GM10248 (cell line): Measurements from ENCODE around the gene NASP.

Experiments used
- CTCF ChIA-PET: fragments of 300-600 bp; sonication (Branson Sonifier 250); formaldehyde crosslinking; extraction: SDS; loops from one replicate; lab custom pipeline; 2021; ENCODE audit warnings: antibody characterized with exemption; lab: Yijun Ruan, JAX
- POLR2A ChIA-PET: fragments of 350-650 bp; sonication (Branson Sonifier 250); formaldehyde crosslinking; extraction: SDS; loops from one replicate; lab custom pipeline; 2020; ENCODE audit warnings: antibody characterized with exemption; lab: Yijun Ruan, JAX
- DNase-seq: peaks from one replicate; pipeline ENCODE4 v3.0.0; 2012; ENCODE audit errors: extremely low spot score
- TF ChIP-seq, protein P1 (sequence below): IDR thresholded peaks from 2 replicates; pipeline ENCODE4 v1.5.1; 2012; ENCODE audit warnings: mild to moderate bottlenecking, low read depth; ENCODE audit errors: extremely low read depth, missing control alignments, control extremely low read depth

Gene NASP

DNA sequence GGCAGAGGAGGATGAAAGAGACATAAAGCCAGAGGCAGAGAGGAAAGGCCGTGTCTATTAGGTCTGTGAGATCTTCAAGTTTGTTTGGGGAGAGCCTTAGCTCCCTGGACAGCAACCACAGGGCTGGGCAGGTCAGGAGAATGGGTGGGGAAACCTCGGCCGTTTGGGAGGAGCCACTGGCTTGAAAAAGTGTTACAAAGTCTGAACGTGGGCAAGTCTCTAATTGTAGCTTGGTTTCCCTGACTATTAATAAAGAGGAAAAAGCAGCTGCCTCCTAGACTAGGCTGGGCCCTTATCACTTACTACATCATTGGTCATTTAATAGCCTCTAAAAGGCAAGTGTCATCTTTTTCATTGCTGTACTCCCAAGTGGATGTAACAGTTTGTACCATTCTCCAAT is 40.1 kb downstream of the NASP start, which contains the start of gene CCDC17:
CCDC17 (minus strand) TSS at position 83 of the 400 bp plus-strand sequence. CDS start 145 bp downstream, outside the sequence.
- DNase-seq, result no peak
- POLR2A ChIA-PET, result interaction anchor here (0.8 kb wide), 1 partner anchor 41 kb away, joined by 3 read pairs; no protein-coding TSS in a partner anchor
- CTCF ChIA-PET, result interaction anchor here (1.3 to 2.1 kb wide), 2 partner anchors 11 to 112 kb away, joined by 3 to 8 read pairs; no protein-coding TSS in a partner anchor
- TF ChIP-seq, protein P1, sequence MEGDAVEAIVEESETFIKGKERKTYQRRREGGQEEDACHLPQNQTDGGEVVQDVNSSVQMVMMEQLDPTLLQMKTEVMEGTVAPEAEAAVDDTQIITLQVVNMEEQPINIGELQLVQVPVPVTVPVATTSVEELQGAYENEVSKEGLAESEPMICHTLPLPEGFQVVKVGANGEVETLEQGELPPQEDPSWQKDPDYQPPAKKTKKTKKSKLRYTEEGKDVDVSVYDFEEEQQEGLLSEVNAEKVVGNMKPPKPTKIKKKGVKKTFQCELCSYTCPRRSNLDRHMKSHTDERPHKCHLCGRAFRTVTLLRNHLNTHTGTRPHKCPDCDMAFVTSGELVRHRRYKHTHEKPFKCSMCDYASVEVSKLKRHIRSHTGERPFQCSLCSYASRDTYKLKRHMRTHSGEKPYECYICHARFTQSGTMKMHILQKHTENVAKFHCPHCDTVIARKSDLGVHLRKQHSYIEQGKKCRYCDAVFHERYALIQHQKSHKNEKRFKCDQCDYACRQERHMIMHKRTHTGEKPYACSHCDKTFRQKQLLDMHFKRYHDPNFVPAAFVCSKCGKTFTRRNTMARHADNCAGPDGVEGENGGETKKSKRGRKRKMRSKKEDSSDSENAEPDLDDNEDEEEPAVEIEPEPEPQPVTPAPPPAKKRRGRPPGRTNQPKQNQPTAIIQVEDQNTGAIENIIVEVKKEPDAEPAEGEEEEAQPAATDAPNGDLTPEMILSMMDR, result no peak

DNA sequence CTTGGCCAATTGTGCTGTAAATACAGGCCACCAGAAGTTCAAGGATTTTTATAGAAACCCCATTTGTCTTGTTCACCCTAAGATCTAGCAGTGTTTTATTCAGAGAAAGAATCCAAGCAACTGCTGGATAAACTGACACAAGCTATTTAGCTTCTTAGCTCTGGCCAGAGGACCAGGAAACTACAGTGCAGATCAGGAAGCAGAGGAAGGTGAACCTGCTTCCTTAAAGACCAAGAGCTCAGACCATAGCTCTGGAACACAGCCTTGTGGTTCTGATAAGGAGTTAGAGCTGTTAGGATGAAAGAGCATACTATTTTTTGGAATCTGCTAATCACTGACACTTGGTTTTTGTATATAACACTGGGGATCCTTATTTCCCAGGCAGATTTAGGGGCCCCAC is 45.2 kb downstream of the NASP start:
- TF ChIP-seq, protein P1, result no peak
- no peak for DNase-seq
- ChIA-PET POLR2A (no interaction called here), CTCF (interaction anchor here (1.3 kb wide), 1 partner anchor 17 kb away, joined by 4 read pairs; no protein-coding TSS in a partner anchor)

DNA sequence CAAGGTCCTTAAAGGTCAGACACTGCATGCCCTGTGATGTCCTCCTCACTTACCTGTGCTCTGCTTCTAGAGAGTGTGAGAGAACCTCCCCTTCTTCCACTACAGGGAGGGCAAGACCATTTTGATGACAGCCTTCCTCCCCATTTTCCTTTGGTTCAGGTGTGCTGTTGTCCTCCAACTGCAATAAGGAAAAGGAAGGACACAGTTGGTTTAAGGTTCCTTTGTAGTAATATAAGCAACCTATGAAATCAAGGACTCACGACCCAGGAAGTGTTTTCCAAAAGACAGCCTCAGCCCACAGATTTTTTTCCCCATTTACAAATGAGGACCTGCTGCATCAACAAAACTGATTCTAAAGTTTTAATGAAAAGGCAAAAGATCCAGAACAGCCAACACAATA is 46.6 kb downstream of the NASP start:
- TF ChIP-seq, protein P1, result no peak
- ChIA-PET POLR2A (no interaction called here), CTCF (no interaction called here)
- DNase-seq, result no peak

DNA sequence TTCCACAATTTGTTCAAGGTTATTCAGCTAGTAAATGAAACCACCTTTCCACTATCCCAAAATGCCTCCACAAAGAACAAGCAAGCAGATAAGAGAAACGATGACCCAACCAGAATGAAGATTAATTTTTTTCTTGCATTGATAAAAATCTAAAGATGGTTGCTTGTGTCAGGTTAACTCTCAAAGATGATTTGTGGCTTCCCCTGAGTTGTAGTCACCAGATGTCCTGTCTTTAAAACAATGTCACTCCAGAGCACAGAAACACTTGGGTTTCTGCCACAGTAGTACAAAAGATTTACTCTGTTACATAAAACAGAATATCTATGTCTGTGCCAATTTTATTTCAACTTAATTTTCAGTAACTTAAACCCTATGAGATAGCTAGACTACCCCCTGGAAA is 51.4 kb downstream of the NASP start:
- ChIA-PET CTCF (interaction anchor here (1.4 to 2.6 kb wide), 2 partner anchors 9 to 11 kb away, joined by 3 to 8 read pairs; no protein-coding TSS in a partner anchor), POLR2A (no interaction called here)
- DNase-seq, result no peak
- TF ChIP-seq, protein P1, result no peak

DNA sequence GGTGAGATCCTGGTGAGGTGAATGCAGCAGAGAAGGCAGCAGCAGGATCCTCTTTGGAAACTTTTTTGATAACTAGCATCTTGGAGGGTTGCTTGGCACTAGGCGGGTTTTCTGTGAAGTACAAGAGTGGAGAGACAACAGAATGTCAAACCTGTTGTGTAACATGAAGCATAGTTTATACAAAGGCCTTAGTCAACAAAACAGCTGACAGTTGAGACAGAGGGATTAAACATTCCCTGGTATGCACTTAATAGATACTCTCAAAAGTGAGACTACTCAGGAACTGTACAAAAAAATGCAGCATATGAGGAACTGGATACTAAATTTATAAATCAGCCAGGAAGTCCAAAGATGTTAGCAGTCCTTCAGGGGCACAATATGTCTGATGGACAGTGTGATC is 56.5 kb downstream of the NASP start:
- ChIA-PET CTCF (interaction anchor here (1.5 kb wide), 1 partner anchor 8 kb away, joined by 3 read pairs; no protein-coding TSS in a partner anchor), POLR2A (no interaction called here)
- DNase-seq, result no peak
- TF ChIP-seq, protein P1, result no peak

DNA sequence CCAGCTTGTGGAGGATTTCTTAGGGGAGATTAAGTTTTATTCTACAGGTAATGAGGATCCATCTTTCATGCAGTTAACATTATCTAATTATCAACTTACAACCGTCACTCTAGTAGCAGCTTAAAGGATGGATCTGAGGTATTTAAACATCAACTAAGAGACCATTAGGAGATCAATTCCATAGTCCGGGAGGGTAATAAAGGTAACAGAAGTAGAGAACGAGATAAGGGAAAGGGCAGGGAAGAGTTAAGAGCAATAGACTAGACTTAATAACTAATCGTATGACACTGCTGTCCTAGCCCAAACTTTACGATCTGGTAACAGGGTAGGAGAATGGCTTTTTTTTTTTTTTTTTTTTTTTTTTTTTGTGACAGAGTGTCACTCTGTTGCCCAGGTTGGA is 59.5 kb downstream of the NASP start:
- CTCF ChIA-PET, result no interaction called here
- TF ChIP-seq, protein P1, result no peak
- POLR2A ChIA-PET, result interaction anchor here (0.6 kb wide), 1 partner anchor 31 kb away, joined by 3 read pairs; no protein-coding TSS in a partner anchor
- no peak for DNase-seq
